Body of pancreas (tissue), 4 donors: ENCODE data around the gene CCDC51. TPM values are rescaled to one million over a fixed set of nuclear protein-coding genes. Genes with fewer than 3 reads are reported as not detected.
"Not testable (repeated sequence)": the region's sequence is repeated elsewhere in the genome, so short reads cannot be mapped to it uniquely, and the experiment has no call there.

Source experiments
- ATAC-seq: fragments of 150-250 bp; one replicate; pipeline ENCODE4 v1.9.1; 2016
- DNase-seq, 4 donors: peaks; one replicate each; pipeline ENCODE4 v3.0.0-alpha.2; 2019
- H3K27ac ChIP-seq, 4 donors: fragments of 200-600 bp; sonication (generic); 1 replicate in 3 of 4; 2 replicates in 1 of 4; pipeline versions ENCODE4 v1.5.1 to v1.6.1; 2016 to 2019; ENCODE audit warnings: mild to moderate bottlenecking in 1 of 4, mixed read lengths in 1 of 4, moderate library complexity in 1 of 4
- H3K27me3 ChIP-seq, 2 donors: fragments of 200-600 bp; sonication (generic); one replicate each; pipeline ENCODE4 v1.6.0; 2016; ENCODE audit warnings: mild to moderate bottlenecking in 1 of 2
- H3K36me3 ChIP-seq, 2 donors: fragments of 200-600 bp; sonication (generic); replicated peaks in 1 of 2; 2 replicates each; pipeline ENCODE4 v1.5.1; 2016; ENCODE audit warnings: low read depth in 2 of 2; ENCODE audit not compliant: insufficient read depth in 1 of 2
- H3K4me1 ChIP-seq: fragments of 200-600 bp; sonication (generic); one replicate; pipeline ENCODE4 v1.6.0; 2016
- H3K4me3 ChIP-seq, 2 donors: fragments of 200-600 bp; sonication (generic); 1 replicate in 1 of 2; 2 replicates in 1 of 2; pipeline ENCODE4 v1.5.1; 2016 to 2019
- H3K9me3 ChIP-seq, 3 donors: fragments of 200-600 bp; sonication (generic); 1 replicate in 2 of 3; 2 replicates in 1 of 3; pipeline ENCODE4 v1.5.1; 2016
- POLR2A ChIP-seq, 3 donors: fragments of 450-650 bp; IDR thresholded peaks; one replicate each; pipeline ENCODE4 v1.6.1; 2016; ENCODE audit warnings: antibody characterized with exemption in 3 of 3, mild to moderate bottlenecking in 2 of 3
- WGBS, 2 donors: methylation state at CpG; one replicate each; pipeline ENCODE4 v1.1.5; 2017; 5-methylcytosine and 5-hydroxymethylcytosine counted together
- intact Hi-C: fragments of 100-400 bp; cut with DNase I; formaldehyde crosslinking; loops from one replicate; pipeline ENCODE4 v1.15.1; 2023
- total RNA-seq, 2 donors: library from RNA; depleted of rRNA; stranded (reverse); fragments of >200 nt; gene quantifications; one replicate each; pipeline ENCODE4 v1.1.0, GENCODE V29; 2016
- TF ChIP-seq, protein P1 (sequence below), 7 experiments: fragments of 450-650 bp in 4 of 7; fragments of 200-600 bp in 3 of 7; sonication (generic) in 3 of 7; IDR thresholded peaks; one replicate each; pipeline ENCODE4 v1.5.1; 2016 to 2019; ENCODE audit warnings: antibody characterized with exemption in 7 of 7

CCDC51 gene
- total RNA-seq, 2 donors from 2014 or later: 0.33 to 2.6 TPM

DNA sequence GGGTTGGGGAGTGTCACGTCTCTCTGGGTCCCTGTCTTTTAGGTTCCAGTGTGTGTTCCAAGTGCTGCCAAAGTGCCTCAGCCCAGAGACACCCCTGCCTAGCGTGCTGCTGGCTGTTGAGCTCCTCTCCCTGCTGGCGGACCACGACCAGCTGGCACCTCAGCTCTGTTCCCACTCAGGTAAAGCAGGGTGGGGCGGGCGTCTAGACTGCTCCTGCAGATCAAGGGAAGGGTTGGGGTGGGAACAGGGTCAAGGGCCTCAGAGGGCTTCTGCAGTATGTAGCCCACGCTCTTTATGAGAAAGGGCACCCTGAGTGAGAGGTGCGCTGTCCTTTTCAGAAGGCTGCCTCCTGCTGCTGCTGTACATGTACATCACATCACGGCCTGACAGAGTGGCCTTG, 23.8 kb upstream of the CCDC51 start:
- no peak for DNase-seq
- H3K4me3 ChIP-seq: no peak overlapping the region
- H3K27ac ChIP-seq: no peak overlapping the region
- WGBS, 2 donors: 67 to 80% methylated on average over 1 to 9 of the region's 9 CpGs
- no peak for ATAC-seq
- H3K36me3 ChIP-seq: peaks cover 10 to 12% of the 10 kb centered on the region in 2 donors
- intact Hi-C loops: loop anchor here (5.0 kb wide), 3 partner anchors 44 to 99 kb away; partner anchors contain the start of gene UCN2
- no peaks in the 10 kb centered on the region for H3K27me3 ChIP-seq
- H3K4me1 ChIP-seq: peaks cover 34% of the 10 kb centered on the region
- TF ChIP-seq POLR2A (IDR thresholded peaks at IDR 0.05): no peak
- TF ChIP-seq, protein P1, sequence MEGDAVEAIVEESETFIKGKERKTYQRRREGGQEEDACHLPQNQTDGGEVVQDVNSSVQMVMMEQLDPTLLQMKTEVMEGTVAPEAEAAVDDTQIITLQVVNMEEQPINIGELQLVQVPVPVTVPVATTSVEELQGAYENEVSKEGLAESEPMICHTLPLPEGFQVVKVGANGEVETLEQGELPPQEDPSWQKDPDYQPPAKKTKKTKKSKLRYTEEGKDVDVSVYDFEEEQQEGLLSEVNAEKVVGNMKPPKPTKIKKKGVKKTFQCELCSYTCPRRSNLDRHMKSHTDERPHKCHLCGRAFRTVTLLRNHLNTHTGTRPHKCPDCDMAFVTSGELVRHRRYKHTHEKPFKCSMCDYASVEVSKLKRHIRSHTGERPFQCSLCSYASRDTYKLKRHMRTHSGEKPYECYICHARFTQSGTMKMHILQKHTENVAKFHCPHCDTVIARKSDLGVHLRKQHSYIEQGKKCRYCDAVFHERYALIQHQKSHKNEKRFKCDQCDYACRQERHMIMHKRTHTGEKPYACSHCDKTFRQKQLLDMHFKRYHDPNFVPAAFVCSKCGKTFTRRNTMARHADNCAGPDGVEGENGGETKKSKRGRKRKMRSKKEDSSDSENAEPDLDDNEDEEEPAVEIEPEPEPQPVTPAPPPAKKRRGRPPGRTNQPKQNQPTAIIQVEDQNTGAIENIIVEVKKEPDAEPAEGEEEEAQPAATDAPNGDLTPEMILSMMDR (IDR thresholded peaks at IDR 0.05): no peak
- no peaks in the 10 kb centered on the region for H3K9me3 ChIP-seq

DNA sequence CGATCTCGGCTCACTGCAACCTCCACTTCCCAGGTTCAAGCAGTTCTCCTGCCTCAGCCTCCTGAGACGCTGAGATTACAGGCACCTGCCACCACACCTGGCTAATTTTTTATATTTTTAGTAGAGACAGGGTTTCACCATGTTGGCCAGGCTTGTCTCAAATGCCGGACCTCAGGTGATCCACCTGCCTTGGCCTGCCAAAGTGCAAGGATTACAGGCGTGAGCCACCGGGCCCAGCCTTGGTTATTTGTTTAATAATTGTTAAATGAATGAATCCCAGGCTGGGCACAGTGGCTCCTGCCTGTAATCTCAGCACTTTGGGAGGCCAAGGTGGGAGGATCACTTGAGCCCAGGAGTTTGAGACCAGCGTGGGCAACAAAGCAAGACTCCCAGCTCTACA, 21.8 kb upstream of the CCDC51 start:
- not testable (repeated sequence) for H3K27ac ChIP-seq, ATAC-seq, H3K4me3 ChIP-seq, H3K27me3 ChIP-seq, H3K9me3 ChIP-seq, DNase-seq
- Histone ChIP-seq H3K36me3 (peaks cover 10 to 15% of the 10 kb centered on the region in 2 donors), H3K4me1 (peaks cover 15% of the 10 kb centered on the region)
- WGBS, 2 donors: 78 to 84% methylated on average over 7 of the region's 7 CpGs
- intact Hi-C loops: loop anchor here (5.0 kb wide), 3 partner anchors 46 to 101 kb away; partner anchors contain the start of gene UCN2

DNA sequence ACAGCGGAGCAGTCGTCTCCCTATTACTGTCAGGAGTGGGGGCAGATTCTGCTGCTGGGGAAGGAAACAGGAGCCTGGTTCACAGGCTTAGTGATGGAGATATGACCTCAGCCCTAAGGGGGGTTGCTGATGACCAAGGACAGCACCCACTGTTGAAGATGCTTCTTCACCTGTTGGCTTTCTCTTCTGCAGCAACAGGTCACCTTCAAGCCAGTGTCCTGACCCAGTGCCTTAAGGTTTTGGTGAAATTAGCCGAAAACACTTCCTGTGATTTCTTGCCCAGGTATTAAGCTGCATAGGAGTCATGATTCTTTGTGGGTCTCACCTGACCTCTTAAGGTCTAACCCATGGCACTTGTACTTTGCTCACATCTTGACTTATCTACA, 20.6 kb upstream of the CCDC51 start:
- peaks cover 10 to 15% of the 10 kb centered on the region in 2 donors for H3K36me3 ChIP-seq
- no peak for TF ChIP-seq POLR2A (IDR thresholded peaks at IDR 0.05)
- TF ChIP-seq, protein P1 (IDR thresholded peaks at IDR 0.05): no peak
- H3K4me3 ChIP-seq: no peak overlapping the region
- no peak overlapping the region for H3K27ac ChIP-seq
- intact Hi-C loops: loop anchor here (5.0 kb wide), 3 partner anchors 47 to 102 kb away; partner anchors contain the start of gene UCN2
- H3K27me3 ChIP-seq: no peaks in the 10 kb centered on the region
- DNase-seq (no peak), ATAC-seq (no peak)
- 94 to 100% methylated on average over 1 to 3 of the region's 3 CpGs for WGBS, 2 donors
- H3K9me3 ChIP-seq: no peaks in the 10 kb centered on the region
- peaks cover 7% of the 10 kb centered on the region for H3K4me1 ChIP-seq

DNA sequence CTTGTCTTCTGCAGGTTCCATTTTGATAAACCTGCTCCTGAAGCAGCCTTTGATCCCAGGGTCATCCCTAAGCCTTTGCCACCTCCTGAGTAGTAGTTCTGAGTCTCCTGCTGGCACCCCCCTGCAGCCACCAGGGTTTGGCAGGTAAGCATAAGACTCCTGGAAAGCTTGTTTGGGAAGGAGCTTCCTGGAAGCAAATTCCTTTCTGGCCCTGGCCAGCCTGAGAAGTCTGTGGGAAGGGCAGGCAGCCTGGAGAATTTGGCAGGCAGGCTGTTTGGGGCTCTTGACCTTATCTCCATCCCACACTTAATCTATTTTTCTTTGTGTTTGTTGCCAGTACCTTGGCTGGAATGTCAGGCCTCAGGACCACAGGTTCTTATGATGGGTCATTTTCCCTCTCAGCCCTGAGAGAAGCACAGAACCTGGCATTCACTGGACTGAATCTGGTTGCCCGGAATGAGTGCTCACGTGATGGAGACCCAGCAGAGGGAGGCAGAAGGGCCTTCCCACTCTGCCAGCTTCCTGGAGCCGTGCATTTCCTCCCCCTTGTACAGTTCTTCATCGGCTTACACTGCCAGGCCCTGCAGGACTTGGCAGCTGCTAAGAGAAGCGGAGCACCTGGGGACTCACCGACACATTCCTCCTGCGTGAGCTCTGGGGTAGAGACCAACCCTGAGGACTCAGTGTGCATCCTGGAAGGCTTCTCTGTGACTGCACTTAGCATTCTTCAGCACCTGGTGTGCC, 20.0 kb upstream of the CCDC51 start:
- ATAC-seq (no peak), DNase-seq (no peak)
- Histone ChIP-seq H3K27me3 (no peaks in the 10 kb centered on the region), H3K4me1 (peaks cover 1% of the 10 kb centered on the region), H3K9me3 (no peaks in the 10 kb centered on the region), H3K27ac (no peak overlapping the region), H3K4me3 (no peak overlapping the region), H3K36me3 (peaks cover 10 to 16% of the 10 kb centered on the region in 2 donors)
- 83 to 90% methylated on average over 2 to 7 of the region's 7 CpGs for WGBS, 2 donors
- intact Hi-C loops: loop anchor here (5.0 kb wide), 3 partner anchors 47 to 102 kb away; partner anchors contain the start of gene UCN2
- no peak for TF ChIP-seq POLR2A (IDR thresholded peaks at IDR 0.05)
- TF ChIP-seq, protein P1 (IDR thresholded peaks at IDR 0.05): no peak

DNA sequence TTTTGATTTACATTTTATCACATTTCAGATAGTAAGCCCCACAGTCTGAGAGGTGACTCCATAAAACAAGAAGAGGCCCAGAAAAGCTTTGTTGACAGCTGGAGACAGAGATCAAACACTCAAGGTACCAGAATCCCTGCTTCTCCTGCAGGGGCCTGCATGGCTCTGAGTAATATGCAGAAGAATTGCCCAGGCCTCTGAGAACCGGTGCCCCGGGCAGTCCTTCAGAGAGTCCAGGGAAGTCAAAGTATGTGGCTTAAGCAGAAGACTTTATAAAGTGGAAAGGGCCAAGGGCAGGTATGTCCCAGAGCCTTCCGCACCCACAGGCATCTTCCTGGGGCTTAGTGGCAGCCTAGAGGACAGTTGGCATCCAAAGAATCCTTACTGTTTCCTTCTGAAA, 19.4 kb upstream of the CCDC51 start:
- DNase-seq (no peak), ATAC-seq (no peak)
- intact Hi-C loops: no loop called here
- Histone ChIP-seq H3K27me3 (no peaks in the 10 kb centered on the region), H3K4me3 (no peak overlapping the region), H3K27ac (no peak overlapping the region), H3K36me3 (peaks cover 10 to 16% of the 10 kb centered on the region in 2 donors), H3K9me3 (no peaks in the 10 kb centered on the region), H3K4me1 (no peaks in the 10 kb centered on the region)
- 83 to 100% methylated on average over 3 of the region's 3 CpGs for WGBS, 2 donors
- TF ChIP-seq POLR2A (IDR thresholded peaks at IDR 0.05): no peak
- TF ChIP-seq, protein P1 (IDR thresholded peaks at IDR 0.05): no peak
